GM20431 (cell line): ENCODE measurements around the gene ARX.

Experiments used
- in situ Hi-C: fragments of 300-500 bp; cut with MseI, MboI; formaldehyde crosslinking; loops from one replicate; pipeline ENCODE4 v1.15.0; 2020; ENCODE audit warnings: low sequenced_read_pairs; ENCODE audit not compliant: unreplicated experiment

Gene ARX

DNA sequence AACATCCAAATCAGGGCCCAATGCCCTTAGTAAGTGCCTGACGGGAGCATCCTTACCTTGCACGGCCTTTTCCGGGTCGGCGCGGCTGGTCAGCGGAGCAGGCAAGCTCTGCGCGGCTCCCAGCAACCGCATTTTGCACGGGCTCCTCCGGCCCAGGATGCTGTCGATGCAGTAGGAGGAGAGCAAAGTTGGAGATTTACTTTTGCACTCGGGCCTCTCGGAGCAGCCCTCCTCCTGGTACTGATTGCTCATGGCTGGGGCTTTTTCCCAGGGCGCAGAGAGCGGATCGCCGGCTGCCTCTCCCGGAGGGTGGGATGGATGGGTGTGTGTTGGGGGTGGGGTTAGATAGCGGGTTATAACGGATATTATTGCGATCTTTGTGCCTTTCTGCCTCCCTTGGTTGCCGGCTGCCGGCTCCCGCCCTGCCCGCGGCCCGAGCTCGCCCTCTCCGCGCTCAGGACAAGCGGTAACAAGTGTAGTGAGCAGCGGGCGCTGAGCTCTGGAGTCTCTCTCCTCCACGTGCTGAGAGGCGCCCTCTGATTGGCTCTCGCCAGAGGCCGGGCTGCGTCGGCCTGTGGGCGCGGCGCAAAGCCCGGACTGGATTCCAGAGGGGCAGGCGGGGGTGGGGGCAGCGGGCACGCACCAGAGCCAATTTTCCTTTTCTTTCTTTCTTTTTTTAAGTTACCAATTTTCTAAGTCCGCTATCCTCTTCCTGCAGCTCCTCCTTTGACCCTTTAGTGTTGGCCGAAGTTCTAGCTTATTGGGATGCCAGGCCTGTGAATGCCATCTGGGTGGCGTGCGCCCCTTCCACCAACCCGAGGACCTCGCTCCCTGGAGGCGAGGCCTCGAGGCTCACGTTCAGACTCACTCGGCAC, at the start of gene ARX:
Gene ARX (minus strand): TSS at position 480 of the 875 bp plus-strand sequence. CDS start 228 bp downstream, at position 252.
- in situ Hi-C loops: loop anchor here (25.0 kb wide), 1 partner anchor 153 kb away; no protein-coding TSS in a partner anchor

DNA sequence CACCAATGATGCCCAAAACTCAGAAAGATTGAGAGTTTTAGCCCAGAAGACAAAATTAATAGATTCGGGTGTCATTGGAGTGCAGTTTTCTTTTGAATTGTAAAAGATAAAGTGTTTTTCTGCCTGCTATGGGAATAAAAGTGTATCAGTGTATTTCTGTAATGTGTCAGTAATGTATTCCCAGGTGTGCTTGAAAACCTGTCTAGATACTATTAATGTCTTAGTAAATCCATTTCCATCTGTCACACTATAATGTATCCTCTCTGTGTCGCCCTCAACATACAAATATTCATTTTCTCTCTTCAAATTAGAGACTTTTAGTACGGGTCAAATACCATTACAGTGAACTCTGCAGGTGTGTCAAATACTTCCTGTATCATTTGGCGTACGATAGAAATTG, 43.5 kb upstream of the ARX start:
- in situ Hi-C loops: no loop called here

DNA sequence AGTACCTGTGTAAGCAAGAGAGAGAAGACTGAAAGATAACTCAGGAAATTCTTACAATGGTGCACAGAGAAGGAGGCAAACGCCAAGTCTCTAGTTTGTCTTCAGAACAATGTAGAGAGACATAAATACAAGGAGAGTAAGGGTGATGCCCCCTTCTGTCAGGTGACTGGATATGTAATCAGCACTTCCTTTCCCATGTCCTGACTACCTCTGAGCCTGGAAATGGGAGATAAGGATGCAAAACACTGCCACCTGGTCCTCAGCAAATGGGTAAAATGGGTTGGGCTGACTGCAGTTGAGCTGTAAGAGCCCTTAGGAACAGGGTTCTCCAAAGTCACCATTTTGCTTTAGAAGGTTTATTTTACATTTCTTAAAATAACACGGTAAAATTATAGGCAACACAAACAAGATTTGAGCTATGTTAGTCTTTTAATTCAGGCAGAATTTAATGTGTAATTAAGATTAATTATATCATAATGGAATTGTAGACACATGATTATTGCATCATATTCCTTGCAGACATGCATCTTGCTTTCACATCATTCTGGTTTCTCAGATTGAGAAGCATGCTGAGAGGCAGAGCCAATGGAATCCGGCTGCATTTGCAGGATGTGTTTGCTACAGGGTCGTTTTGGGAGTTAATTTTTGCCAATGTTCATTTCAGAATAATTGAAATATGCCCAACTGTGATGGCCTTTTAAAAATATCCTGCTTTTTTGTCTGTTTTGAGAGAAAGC, 37.2 kb upstream of the ARX start:
- in situ Hi-C loops: no loop called here

DNA sequence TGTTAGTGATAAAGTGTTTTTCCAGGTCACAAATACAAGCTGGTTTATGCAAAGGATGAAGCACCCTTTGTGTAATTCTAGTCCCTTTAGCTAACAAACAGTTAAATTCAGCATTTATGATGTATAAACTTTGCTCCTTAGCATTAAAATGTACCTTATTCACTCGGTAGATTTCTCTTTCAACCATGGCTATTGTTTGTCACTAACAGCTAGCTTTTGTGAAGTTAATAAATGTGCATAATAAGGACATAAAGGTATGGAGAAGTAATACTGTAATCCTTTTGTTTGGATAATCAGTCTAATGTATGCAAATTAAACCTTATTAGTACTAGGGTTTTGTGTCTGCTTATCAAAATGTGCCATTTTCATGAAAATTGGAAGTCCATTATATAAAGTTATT, 34.2 kb upstream of the ARX start:
- in situ Hi-C loops: no loop called here

DNA sequence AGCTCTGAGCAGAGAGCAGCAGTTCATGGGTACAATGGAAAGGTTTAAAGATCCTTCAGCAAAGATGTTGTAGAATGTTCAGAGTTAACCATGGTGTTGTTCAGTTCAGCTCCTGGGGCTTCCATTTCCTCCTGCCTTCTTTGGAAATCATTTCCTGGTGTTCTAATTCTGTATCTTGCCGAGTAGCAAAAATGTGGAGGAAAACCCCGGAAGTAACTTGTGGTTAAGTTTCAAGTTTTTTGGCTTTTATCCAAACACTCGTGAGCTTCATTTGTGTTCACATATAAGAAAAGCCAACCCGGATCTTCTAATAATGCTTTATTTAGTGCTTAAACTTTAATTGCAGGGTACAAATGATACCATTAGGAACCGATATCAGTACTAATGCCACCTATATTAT, 33.6 kb upstream of the ARX start:
- in situ Hi-C loops: no loop called here

DNA sequence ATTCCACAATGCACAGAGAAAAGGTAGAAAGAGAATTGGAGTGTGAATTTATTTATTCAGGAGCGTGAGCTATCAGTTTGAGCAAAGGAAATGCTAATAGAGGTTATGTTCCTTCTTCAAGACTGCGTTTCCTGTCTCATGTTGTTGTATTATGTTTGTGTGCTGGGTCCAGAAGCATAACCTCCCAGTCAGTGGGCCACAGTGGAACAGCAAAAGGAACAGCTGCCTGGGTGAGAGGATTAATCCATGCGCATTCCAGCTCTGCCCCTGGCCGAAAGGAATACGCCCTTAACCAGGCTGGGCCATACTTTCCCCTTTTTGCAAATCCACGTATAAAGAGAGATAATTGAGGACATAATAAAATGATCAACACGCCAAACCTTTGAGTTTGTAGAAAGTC, 32.4 kb upstream of the ARX start:
- in situ Hi-C loops: no loop called here

DNA sequence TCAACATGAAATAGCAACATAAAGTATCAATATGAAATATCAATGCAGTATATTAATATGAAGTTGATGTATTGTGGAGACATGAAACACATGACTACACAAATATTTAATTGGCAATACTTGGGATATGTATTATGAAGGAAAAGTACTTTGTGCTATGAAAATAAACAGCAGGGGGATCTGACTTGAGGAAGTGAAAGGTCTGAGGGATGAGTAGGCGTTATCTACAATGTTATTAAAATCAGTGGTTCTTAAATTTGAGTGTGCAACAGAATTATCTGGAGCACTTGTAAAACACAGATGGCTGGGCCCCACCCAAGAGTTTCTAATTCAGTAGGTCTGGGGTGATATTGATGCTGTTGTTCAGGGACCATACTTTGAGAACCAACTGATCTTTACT, 27.4 kb upstream of the ARX start:
- in situ Hi-C loops: no loop called here

DNA sequence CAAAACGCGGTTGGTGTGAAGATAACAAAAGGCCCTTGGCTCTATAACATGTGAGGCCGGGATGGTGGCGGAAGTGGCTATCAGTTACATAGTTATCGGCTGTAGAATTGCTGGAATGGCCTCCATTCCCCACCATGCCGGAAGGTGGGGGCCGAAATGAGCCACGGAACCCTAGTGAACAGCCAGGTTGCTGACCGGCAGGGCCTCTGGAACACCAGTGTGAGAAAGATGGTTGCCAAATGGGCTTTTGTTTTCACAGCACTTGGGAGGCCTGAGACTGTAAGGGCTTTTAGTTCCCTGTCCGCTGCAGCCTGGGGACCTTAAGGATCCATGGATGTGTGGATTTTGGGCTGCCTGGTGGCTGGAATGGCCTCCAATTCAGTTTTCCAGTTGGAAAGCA, 23.3 kb upstream of the ARX start:
- in situ Hi-C loops: no loop called here

DNA sequence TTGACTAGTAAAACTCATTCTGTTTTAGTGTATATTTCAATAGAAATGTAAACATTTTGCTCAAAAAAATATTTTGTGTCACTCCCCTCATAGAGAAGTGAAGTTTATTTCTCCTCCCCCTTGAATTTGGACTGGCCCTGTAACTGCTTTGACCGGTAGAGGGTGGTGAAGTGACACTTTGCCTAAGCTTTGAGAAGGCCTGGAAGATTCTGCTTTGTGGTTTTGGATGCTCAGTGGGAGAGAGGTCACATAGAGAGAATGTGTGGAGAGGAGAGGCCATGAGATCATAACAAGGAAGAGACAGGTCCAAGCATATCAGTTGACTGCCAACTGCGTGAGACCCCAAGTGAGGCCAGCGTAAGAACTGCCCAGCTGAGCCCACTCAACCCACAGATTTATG, 19.1 kb upstream of the ARX start:
- in situ Hi-C loops: no loop called here

DNA sequence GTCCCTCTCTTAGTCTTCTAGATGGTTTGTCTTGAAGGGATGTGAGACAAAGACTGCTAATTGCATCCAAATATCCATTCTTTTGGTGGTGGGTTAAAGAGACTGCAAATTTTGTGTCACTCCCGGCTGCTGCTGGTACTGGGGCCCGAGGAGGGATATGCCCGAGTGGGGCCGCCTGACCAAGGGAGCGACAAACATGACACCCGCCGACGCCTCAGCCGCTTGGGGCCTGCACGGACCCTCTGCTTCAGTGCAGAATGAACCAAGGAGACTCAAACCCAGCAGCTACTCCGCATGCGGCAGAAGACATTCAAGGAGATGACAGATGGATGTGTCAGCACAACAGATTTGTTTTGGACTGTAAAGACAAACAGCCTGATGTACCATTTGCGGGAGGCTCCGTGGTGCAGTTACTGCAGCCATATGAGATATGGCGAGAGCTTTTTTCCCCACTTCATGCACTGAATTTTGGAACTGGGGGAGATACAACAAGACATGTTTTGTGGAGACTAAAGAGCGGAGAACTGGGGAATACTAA, 13.6 kb upstream of the ARX start:
- in situ Hi-C loops: no loop called here

DNA sequence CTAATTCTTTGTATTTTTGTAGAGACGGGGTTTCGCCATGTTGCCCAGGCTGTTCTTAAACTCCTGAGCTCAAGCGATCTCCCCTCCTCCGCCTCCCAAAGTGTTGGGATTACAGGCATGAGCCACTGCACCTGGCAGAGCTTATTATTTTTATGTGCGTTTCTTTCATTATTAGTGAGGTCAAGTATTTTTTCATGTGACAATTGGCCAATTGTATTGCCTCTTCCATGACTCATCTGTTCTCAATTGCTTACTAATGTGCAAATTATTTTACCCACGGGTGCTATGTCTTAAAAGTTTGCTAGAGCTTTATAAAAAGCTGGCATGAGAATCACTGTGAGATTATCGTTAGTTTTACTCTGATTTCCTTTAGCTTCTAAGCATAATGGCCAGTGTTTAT, 13.0 kb upstream of the ARX start:
- in situ Hi-C loops: no loop called here

DNA sequence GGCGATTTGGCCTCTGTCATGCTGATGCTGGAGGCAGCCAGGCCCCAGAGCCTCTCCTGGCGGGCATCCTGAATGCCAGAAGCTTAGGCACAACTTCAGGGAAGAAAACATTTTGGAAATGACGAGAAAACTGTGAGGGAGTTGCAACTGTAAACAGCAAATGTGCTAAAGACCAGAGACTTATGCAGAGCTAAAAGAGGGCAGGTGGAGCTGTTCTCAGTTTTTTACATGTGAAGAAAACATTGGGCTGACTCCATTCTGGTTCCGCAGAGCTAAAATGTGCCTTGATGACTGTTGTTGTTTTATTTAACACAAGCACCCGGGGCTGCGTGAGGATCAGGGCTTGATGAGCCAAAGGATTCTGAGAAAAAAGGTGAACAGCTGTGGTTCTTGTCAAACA, 10.8 kb upstream of the ARX start:
- in situ Hi-C loops: no loop called here

DNA sequence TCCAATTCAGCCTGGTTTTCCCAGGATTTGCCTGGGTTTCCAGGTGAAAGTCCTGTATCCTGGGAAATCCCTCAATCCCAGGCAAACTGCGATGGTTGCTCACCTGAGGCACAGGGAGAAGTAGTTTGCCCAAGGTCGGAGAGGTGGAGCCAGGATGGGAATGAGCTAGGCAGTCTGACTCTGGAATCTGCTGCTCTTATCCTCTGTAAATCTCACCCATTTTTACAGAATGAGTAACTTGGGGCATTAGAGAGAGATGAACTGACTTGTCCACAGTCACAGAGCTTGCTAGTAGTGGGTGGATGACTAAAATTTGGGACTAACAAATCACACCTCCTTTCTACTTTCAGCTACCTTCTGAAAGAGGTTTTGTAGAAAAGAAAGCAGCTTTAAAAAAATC, 9.8 kb upstream of the ARX start:
- in situ Hi-C loops: no loop called here

DNA sequence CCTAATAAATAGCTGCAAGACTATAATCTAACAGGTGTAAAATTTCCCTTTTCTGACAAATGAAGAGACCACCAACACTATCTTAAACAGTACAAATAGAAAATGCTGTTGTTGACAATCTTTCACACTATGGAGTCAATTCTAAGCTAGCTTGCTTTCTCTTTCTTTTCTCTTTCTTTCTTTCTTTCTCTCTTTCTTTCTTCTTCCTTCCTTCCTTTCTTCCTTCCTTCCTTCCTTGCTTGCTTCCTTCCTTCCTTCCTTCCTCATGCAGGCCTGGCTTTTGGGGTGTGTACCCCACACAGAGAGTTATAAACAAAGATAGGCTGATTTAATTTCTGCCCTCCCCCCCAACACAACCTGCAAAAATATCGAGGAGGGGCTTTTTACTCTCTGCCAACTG, 8.1 kb upstream of the ARX start:
- in situ Hi-C loops: loop anchor here (25.0 kb wide), 1 partner anchor 162 kb away; no protein-coding TSS in a partner anchor

DNA sequence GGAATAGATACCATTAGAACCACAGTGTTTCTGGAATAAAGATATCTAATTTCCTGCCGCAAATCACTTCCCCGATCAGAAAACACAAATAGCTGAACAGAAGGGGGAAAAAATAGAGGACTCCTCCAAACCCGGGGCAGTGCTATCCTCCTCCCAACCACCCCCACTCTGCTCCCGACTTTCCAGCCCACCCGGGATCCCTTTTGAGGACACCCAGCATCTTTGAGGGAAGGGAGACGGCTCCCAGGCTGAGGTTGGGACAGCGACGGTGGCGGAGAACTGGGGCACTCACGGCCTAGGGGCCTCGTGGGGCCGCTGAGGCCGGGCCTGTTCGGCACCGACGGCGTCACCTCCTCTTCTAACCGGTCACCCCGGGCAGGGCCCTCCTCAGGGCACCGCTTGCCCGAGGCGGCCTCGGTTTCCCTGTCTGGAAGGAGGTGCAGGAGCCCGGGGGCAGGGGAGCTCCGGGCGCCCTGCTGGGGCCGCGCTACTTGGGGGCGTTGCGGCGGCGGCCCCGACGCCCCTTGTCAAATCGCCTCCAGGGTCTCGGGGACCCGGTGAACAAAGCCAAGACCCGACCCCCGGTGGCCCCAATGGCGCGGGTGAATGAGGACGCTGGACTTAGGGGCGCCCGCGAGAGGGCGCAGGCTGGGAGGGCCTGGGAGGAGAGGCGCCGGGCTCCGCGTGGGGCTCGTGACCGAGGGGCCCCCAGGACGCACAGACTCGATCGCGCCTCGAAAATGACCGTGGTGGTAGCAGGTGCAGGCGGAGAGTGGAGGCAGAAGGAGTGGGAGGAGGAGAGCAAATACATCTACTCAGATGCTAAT, 6.9 kb upstream of the ARX start:
- in situ Hi-C loops: loop anchor here (25.0 kb wide), 1 partner anchor 160 kb away; no protein-coding TSS in a partner anchor

DNA sequence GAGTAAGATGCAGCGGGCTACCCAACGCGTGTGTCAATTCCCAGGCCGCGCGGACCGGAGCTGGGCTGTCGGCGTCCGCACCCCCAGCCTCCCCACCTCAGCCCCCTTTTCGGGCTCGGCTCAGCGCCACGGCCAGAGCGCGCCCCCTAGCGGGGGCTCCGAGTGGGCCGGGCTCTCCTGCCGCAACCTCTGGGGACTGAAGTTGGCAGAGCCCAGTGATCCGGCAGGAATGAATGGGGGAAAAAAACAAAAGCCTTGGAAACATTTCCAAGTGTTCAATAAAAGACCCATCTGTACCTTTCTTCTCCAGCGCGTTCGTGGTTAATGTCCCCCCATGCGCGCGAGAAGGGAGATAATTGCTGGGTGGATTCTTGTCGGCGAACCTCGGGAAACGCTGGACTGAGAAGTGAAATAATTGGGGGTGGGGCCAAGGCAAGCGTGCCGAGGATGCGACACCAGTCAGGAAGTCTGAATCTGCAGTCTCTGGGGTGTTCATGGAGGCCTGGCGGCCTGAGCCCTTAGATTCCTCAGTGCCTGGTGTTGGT, 5.2 kb upstream of the ARX start:
- in situ Hi-C loops: loop anchor here (25.0 kb wide), 1 partner anchor 159 kb away; no protein-coding TSS in a partner anchor

DNA sequence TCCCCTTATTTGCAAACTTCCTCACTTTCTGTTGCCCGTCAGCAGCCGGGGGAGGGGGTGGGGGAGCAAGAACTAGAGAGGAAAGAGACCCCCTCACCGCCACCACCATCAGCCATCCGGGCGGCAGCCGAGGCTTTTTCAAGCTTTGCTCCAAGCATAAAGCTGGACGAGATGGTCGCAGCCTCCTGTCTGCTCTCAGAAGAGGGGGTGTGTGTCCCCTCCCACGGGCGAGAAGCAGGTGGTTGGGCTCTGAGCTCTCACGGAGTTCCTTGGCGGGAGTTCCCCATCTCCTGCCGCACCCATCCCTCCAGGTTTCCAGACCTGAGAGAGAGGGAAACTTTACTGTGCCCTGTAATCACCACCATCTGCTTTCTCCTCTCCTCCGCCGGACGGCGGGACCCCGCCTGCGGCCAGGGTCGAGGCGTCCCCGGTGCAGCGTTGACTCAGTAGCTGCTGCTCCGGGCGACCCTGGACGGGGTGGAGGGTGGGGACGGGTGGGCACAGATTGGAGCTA, 4.7 kb upstream of the ARX start:
- in situ Hi-C loops: loop anchor here (25.0 kb wide), 1 partner anchor 158 kb away; no protein-coding TSS in a partner anchor

DNA sequence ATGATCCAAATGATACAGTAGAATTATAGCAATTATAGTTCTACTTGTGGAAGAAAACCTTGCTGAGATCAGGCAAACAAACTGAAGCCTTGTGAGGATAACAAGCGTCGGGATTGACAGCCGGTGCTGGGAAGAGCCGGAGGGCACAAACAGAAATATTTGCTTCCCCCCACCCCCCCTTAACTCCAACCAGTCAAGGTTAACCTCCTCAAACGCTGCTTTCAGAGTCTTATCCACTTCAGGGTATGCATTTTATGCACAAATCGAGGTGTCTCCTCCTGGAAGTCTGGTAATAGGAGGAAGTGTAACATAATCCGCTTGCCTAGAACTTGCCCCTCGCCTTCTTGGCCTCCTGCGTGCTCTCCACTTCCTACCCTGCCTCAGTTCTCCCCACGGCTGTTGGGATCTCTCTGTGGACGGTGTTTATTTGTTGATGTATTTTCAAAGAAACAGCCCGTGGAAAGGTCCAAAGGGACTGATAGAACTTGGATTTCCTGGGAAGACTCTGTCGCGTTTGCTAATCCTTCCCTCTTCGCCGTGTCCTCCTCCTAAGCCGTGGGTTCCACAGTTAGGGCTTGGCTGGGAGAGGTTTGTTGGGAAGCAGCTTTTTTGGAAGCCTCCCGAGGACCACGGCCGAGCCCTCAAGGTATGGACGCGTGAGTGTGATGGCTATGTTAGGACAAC, 4.1 kb upstream of the ARX start:
- in situ Hi-C loops: loop anchor here (25.0 kb wide), 1 partner anchor 158 kb away; no protein-coding TSS in a partner anchor

DNA sequence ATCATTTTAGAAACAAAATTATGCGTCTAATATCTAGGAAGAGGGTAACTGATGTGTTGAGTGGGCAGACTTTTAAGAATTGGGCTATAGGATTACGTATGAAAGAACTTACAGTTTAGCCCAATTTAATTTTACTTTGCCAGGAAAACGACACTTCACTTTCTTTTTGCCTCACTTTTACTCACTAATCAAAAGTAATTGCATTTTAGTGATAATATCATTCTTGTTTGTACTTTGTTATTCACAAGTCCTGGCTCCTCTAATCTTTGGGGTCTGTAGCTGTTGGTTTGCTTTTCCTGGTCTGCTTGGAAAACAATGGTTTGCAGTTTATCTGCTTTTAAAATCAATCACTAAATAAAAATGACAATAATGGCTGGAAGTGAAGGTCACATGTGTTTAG, 2.9 kb upstream of the ARX start:
- in situ Hi-C loops: loop anchor here (25.0 kb wide), 1 partner anchor 156 kb away; no protein-coding TSS in a partner anchor
